SU-DHL-6 (cell line): ENCODE measurements around the gene EVI5.

ENCODE experiments used
- H2AFZ ChIP-seq: fragments of 200-600 bp; sonication (generic); 2 replicates; pipeline ENCODE4 v1.6.1; 2014; ENCODE audit warnings: low read depth, mild to moderate bottlenecking, moderate library complexity, mixed read lengths, antibody characterized with exemption, low read length; ENCODE audit not compliant: severe bottlenecking
- H3F3A ChIP-seq: fragments of 200-600 bp; shearing (Covaris generic); 2 replicates; pipeline ENCODE4 v1.6.0; 2016; ENCODE audit warnings: antibody characterized with exemption, mild to moderate bottlenecking; ENCODE audit not compliant: insufficient read depth
- H3K27ac ChIP-seq: fragments of 200-600 bp; sonication (generic); 2 replicates; pipeline ENCODE4 v1.5.1; 2016; ENCODE audit warnings: low read depth, mild to moderate bottlenecking, low read length, moderate library complexity, mixed read lengths
- H3K27me3 ChIP-seq: fragments of 200-600 bp; sonication (generic), shearing (Covaris generic); 2 replicates; pipeline ENCODE4 v1.6.0; 2014; ENCODE audit warnings: mild to moderate bottlenecking, low read length
- H3K36me3 ChIP-seq: fragments of 200-600 bp; sonication (generic); 2 replicates; pipeline ENCODE4 v1.6.1; 2014; ENCODE audit warnings: mild to moderate bottlenecking, low read length, mixed read lengths
- H3K4me2 ChIP-seq: fragments of 300-600, 200-600 bp; shearing (Covaris generic), sonication (generic); 2 replicates; pipeline ENCODE4 v1.6.0; 2014; ENCODE audit warnings: low read length, low read depth, mild to moderate bottlenecking; ENCODE audit not compliant: poor library complexity, severe bottlenecking
- H3K4me3 ChIP-seq: fragments of 200-600 bp; sonication (generic); 2 replicates; pipeline ENCODE4 v1.5.1; 2014; ENCODE audit warnings: antibody characterized with exemption, low read length, mild to moderate bottlenecking, mixed read lengths; ENCODE audit not compliant: insufficient read depth, poor library complexity, severe bottlenecking
- H3K79me2 ChIP-seq: fragments of 200-600 bp; sonication (generic); 2 replicates; pipeline ENCODE4 v1.6.1; 2014; ENCODE audit warnings: mild to moderate bottlenecking, low read length, moderate library complexity; ENCODE audit not compliant: insufficient read depth
- H3K9ac ChIP-seq: fragments of 200-600 bp; sonication (generic); 2 replicates; pipeline ENCODE4 v1.7.0; 2014; ENCODE audit warnings: mild to moderate bottlenecking, low read length
- H3K9me2 ChIP-seq: fragments of 200-600 bp; sonication (generic); replicated peaks from 2 replicates; pipeline ENCODE4 v1.6.1; 2014; ENCODE audit warnings: low read length; ENCODE audit not compliant: insufficient read depth
- H3K9me3 ChIP-seq: fragments of 200-600 bp; sonication (generic); 2 replicates; pipeline ENCODE4 v1.6.1; 2014; ENCODE audit warnings: low read length, mixed read lengths; ENCODE audit not compliant: insufficient read depth
- H4K20me1 ChIP-seq: fragments of 200-600 bp; sonication (generic); 2 replicates; pipeline ENCODE4 v1.6.1; 2014; ENCODE audit warnings: low read depth, mild to moderate bottlenecking, antibody characterized with exemption, low read length, moderate library complexity, mixed read lengths
- CTCF ChIP-seq: fragments of 200-600 bp; sonication (generic); IDR thresholded peaks from one replicate; pipeline ENCODE4 v1.5.1; 2017; ENCODE audit warnings: antibody characterized with exemption, mild to moderate bottlenecking, low read length, moderate library complexity; ENCODE audit not compliant: insufficient read depth, poor library complexity, severe bottlenecking
- EZH2phosphoT487 ChIP-seq: fragments of 200-600 bp; sonication (generic), shearing (Covaris generic); conservative IDR thresholded peaks from 2 replicates; pipeline ENCODE4 v1.6.1; 2018; ENCODE audit warnings: mild to moderate bottlenecking, antibody characterized with exemption, low read length, moderate library complexity, mixed read lengths

The EVI5 gene

DNA sequence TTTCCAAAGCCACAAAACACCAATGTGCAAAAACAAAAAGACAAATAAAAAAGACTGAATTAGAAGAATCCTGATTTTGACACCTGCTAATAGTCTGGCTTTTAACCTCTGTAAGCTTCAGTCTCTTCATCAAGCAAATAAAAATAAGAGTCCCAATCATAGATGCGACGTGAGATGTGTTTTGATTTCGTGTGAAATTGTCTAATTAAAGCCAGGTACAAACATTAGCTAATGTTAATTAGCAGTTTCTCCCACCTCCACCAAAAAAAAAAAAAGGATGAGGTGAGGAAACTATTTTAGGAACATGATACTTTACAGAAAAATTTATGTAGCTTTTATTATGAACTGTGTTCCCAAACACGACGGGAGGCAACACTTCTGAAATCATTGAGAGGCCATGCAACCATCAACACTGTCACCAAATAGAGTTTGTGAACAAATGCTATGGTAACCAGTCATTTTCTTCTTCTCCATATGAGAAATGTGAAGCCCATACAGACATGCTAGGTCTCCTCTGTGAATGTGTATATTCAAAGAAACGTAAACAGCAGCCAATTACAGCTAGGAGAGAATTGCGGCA lies 6.7 kb upstream of the EVI5 start:
- Histone ChIP-seq H4K20me1 (no peaks in the 10 kb centered on the region), H3F3A (no peaks in the 10 kb centered on the region), H3K27me3 (no peaks in the 10 kb centered on the region), H3K4me2 (no peak overlapping the region), H3K4me3 (no peak overlapping the region), H3K9me3 (no peaks in the 10 kb centered on the region), H3K79me2 (no peaks in the 10 kb centered on the region), H2AFZ (no peak overlapping the region), H3K27ac (no peak overlapping the region), H3K9ac (no peak overlapping the region), H3K36me3 (no peaks in the 10 kb centered on the region), H3K9me2 (no peaks in the 10 kb centered on the region)
- TF ChIP-seq CTCF, result no peak
- TF ChIP-seq EZH2phosphoT487, result no peak

DNA sequence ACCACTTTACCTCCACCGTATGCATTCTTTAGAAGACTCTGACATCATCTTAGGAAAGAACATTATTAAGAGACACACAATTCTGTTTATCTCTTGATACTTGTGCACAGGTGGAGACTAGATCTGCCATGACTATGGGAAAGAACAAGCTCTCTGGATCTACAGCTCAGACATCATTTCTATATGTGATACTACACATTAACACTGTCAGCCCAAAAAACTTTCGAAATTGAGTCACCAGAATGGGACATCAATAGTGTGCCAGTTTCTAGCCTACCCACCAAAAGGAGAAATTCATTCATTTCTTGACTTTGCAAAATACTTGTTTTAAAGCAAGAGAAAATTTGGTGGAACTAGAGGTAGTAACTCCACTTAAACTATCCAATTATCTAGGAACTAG lies 6.0 kb upstream of the EVI5 start:
- no peaks in the 10 kb centered on the region for H4K20me1 ChIP-seq
- no peak overlapping the region for H3K27ac ChIP-seq
- TF ChIP-seq EZH2phosphoT487, result no peak
- TF ChIP-seq CTCF, result no peak

DNA sequence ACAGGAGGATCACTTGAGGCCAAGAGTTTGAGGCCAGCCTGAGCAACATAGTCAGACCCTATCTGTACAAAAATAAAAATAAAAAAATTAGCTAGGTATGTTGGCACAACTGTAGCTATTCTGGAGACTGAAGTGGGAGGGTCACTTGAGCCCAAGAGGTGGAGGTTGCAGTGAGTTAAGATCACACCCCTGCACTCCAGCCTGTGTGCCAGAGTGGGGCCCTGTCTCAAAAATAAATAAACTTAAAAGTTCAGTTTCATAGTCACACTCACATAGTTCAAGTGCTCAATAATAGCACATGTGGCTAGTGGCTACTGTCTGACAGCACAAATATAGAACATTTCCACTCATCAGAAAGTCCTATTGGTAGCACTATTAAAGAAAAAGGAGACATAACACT lies 5.2 kb upstream of the EVI5 start:
- Histone ChIP-seq H3K9me3 (no peaks in the 10 kb centered on the region), H3K79me2 (no peaks in the 10 kb centered on the region), H3K9ac (no peak overlapping the region), H3K27ac (no peak overlapping the region), H3K4me2 (no peak overlapping the region), H2AFZ (no peak overlapping the region), H3K27me3 (no peaks in the 10 kb centered on the region), H4K20me1 (no peaks in the 10 kb centered on the region), H3K4me3 (no peak overlapping the region), H3K36me3 (no peaks in the 10 kb centered on the region), H3F3A (no peaks in the 10 kb centered on the region), H3K9me2 (no peaks in the 10 kb centered on the region)
- TF ChIP-seq CTCF (no peak), EZH2phosphoT487 (no peak)

More for the DNA sequence above, 6.0 kb upstream of the EVI5 start:
- Histone ChIP-seq H3K27me3 (no peaks in the 10 kb centered on the region), H3K9ac (no peak overlapping the region), H3K9me2 (no peaks in the 10 kb centered on the region), H3K79me2 (no peaks in the 10 kb centered on the region), H2AFZ (no peak overlapping the region), H3F3A (no peaks in the 10 kb centered on the region), H3K4me3 (no peak overlapping the region), H3K4me2 (no peak overlapping the region), H3K9me3 (no peaks in the 10 kb centered on the region), H3K36me3 (no peaks in the 10 kb centered on the region)
